Amniotic stem cell (primary cell): ENCODE measurements around the gene STAP2.
"Not testable (repeated sequence)": the region's sequence is repeated elsewhere in the genome, so short reads cannot be mapped to it uniquely, and the experiment has no call there.

ENCODE experiments used
- DNase-seq: peaks from one replicate; lab custom pipeline; 2025; lab: John Stamatoyannopoulos, UW

STAP2 gene

DNA sequence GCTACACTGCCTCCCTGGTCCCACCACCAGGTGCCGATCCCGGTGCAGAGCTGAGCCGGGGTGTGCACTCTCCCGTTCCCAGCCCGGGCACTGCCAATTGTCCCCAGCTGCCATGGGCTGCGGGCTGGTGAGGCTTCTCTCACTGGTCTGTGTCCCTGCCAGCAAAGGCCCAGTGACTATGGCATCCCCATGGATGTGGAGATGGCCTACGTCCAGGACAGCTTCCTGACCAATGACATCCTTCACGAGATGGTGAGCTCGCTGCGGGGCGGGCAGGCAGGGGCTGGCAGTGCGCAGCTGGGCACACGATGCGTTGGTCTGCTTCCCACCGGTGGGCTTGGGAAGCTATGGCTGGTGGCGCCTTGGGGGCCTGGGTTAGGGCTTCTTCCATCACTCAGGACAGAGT is 19.3 kb upstream of the STAP2 start:
- DNase-seq: no peak

DNA sequence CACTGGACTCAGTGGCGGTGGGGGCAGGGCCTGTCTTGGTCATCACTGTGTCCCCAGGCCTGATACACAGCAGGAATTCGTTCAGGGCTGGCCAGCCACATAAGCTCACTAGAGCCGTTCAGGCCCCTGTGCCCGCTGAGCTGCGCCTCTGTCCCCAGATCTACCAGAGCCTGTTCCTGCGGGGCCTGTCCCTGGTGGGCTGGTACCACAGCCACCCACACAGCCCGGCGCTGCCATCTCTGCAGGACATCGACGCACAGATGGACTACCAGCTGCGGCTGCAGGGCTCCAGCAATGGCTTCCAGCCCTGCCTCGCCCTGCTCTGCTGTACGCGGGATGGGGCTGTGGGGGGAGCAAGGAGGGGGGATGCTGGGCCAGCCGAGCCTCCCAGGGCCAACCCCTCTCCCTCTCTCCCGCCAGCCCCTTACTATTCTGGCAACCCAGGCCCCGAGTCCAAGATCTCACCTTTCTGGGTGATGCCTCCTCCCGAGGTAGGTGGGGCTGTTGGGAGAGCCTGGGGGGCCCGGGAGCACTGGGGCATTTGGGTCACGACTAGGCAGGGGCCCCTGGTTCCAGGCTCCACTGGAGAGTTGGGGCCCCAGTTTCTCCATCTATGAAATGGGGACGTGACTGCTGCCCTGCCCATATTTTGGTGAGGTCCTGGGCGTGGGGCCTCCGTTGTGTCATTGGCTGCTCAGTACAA is 18.6 kb upstream of the STAP2 start:
- no peak for DNase-seq

GRCh38 chr19:4354897-4355296 is 16.3 kb upstream of the STAP2 start:
- no peak for DNase-seq

DNA sequence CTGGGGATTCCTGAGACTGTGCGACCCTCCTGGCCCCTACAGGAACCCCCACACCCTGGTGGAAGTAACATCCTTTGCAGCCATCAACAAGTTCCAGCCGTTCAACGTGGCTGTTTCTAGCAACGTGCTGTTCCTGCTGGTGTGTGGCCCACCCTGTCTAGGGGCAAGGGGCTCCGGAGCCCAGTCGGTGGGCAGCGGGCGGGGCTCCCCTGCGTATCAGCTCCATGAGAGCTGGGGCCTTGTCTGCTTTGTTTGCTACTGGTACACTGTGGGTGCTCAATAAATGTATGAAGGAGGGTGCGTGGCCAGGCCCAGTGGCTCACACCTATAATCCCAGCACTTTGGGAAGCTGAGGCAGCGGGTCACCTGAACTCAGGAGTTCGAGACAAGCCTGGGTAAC is 15.7 kb upstream of the STAP2 start:
- no peak for DNase-seq

GRCh38 chr19:4352701-4353121 is 14.1 kb upstream of the STAP2 start:
- no peak for DNase-seq

DNA sequence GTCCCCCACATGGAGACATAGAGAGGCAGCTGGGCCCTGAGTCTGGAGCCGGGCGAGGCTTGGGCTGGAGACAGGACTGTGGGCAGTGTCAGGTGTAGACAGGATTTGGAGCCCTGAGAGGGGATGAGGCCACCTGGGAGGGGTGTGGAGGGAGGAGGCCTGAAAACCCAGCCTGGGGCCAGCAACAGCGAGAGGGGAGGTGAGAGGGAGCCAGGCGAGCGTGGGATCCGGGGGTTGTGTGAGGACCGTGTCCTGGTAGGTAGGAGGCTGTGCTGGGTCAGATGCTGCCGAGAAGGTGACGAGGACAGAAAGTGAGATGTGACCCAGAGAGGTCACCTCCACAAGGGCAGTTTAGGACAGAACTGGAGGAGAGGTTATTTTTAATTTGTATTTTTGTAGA is 12.1 kb upstream of the STAP2 start:
- DNase-seq: no peak

GRCh38 chr19:4350111-4350510 is 11.5 kb upstream of the STAP2 start:
- DNase-seq: no peak

DNA sequence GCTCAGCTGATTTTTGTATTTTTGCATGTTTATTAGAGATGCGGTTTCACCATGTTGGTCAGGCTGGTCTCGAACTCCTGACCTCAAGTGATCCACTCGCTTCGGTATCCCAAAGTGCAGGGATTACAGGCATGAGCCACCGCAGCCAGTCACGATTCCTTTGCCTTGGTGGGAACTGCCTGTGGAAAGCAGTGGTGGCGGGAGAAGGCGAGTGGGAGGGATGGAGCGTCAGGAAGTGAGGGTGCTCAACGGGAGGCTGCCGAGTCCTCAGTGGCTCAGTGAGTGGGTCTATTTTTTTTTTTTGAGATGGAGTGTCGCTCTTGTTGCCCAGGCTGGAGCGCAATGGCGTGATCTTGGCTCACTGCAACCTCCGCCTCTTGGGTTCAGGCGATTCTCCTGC is 10.6 kb upstream of the STAP2 start:
- not testable (repeated sequence) for DNase-seq

GRCh38 chr19:4347521-4347920 is 8.9 kb upstream of the STAP2 start:
- DNase-seq: no peak

DNA sequence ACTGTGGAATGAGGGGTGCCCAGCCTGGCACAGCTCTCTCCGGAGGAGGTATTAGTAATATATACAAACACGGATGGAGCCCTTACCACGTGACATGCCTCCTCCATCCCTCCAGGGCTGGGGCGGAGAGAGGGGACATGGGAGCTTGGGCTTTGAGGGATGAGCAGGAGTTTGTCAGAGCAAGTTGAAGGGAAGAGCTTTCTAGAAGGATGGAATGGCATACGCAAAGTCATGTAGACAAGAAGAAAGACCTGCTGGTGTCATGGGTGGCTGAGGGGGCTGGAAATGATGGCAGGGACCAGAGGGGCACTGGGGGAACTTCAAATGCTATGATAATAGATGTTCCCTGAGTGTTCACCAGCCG is 7.4 kb upstream of the STAP2 start:
- no peak for DNase-seq

DNA sequence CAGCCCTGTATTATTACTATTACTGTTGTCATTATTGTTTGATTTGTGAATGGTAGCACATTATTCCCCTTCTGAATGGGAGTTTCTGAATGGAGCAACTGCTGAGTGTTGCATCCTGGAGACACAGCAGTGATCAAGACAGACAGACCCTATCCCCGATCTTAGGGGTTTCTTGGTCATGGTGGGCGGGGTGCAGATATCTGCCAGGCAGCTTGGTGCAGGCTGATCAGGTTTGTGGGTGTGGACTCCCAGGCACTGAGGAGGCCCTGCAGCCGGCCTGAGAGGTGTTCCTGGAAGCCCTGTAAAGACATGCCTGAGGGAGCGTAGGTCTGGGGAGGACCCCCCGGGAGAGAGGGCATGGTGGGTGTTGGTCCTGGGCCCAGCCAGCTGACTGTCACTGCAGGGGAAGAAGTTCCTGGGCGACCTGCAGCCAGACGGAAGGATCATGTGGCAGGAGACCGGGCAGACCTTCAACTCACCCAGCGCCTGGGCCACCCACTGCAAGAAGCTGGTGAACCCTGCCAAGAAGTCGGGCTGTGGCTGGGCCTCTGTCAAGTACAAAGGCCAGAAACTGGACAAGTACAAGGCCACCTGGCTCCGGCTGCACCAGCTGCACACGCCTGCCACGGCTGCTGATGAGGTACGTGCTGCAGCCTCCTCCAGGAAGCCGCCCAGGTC is 6.9 kb upstream of the STAP2 start:
- no peak for DNase-seq

- DNase-seq: peak; percentile 67
Measured at GRCh38 chr19:4343370-4344307, 5.0 kb upstream of the STAP2 start, which contains the start of gene MPND. Gene MPND, plus strand, starts transcription at chr19:4343562. Its CDS starts 32 bp downstream, at chr19:4343594.

DNA sequence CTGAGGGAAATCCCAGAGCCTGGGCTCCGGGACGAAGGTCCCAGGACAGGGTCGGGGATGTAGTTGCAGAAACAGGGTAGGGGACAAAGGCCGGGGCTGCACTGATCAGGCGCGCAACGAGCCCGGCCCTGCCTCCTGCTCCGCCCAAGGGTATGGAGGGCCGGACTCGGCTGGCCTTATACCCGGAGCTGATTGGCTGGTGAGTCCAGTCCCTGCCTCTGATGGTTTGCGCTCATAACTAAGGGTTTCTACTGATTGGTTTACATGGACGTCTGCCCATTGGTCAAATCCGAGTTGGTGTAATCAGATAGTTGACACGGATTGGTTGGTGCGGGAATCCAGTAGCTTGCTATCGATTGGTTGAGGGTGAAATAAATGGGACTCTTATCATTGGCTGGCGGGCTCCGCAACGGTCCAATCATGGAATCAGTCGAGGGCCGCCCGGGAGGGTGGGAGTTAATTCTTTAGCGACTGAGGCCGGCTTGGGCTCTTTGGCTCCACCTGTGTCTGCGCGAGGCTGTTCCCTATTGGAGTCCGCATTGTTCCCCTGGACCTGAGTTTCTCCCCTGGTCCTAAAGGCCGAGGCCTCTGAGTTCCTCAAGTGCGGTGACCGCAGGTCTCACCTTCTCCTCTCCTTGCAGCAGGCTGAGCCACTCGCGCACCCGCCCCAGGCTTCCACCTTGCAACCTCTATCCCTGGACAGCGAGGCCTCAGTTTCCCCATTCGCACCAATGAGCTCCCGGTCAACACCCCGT is 4.2 kb upstream of the STAP2 start:
- DNase-seq: peak; percentile 98

- DNase-seq: no peak
Measured at GRCh38 chr19:4342314-4342614, 3.6 kb upstream of the STAP2 start.

GRCh38 chr19:4337906-4338440 is 654 bp downstream of the STAP2 start:
- no peak for DNase-seq

- no peak for DNase-seq
Measured at GRCh38 chr19:4334929-4335570, 3.6 kb downstream of the STAP2 start.

GRCh38 chr19:4329858-4330257 is 8.8 kb downstream of the STAP2 start:
- DNase-seq: no peak

DNA sequence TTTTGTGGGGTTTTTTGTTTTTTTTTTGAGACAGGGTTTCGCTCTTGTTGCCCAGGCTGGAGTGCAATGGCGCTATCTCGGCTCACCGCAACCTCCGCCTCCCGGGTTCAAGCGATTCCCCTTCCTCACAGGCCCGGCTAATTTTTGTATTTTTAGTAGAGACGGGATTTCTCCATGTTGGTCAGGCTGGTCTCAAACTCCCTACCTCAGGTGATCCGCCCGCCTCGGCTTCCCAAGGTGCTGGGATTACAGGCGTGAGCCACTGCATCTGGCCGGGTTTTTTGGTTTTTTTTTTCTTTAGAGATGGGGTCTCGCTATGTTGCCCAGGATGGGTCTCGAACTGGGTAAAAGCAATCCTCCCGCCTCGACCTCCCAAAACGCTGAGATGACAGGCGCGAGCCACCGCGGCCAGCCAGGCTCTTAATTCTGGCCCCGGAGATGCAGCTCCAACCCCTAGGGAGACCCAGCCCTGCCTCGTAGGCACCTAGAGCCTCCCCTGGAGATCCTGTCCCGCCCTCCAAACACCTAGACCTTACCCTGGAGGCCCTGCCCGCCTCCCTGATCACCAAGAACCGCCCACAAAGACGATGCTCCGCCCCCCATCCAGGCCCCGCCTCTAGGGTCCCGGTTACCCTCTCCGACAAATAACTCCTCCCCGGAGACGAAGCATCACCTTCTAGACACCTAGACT is 9.5 kb downstream of the STAP2 start:
- not testable (repeated sequence) for DNase-seq

DNA sequence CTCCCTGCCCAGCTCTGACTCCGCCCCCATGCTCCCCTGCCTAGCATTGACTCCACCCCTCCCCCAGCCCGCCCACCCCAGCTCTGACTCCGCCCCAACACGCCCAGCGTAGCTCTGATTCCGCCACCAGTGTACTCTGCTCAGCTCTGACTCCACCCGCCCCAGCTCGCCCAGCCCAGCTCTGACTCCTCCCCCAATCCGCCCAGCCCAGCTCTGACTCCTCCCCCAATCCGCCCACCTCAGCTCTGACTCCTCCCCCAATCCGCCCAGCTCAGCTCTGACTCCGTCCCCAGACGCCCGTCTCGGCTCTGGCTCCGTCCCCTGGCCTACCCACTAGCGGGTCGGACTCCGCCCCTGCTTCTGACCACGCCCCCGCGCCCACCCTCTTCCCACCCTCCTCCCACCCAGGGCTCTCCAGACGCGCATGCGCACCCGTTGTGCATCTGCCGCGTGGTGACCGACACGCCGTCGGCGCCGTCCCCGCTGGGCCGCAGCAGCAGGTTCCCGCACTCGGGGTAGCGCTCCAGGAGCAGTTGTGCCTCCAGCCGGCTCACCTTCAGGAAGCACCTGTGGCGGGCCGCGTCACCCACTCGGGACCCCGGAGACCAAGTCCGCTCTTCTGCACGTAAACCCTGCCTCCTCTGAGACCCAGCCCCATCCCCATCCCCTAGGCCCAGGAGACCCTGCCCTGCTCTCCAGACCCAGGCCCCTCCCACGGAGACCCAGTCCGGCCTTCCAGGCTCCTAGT is 10.2 kb downstream of the STAP2 start:
- peak; percentile 93 for DNase-seq

DNA sequence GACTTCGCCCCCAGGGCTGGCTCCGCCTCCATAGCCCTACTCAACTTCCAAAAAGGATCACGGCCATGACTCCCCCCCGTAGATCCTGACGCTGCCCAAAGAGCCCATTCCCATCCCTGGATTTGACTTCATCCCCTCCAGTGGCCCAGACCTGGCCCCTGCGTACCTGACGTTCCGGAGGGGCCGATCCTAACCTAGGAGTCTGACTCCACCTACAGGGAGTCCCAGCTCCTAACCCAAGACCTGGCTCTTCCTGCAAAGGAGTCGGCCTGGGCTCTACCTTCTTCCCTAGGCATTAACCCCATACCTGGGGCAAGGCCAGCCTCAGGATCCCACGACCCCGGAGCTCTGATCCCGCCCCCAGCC is 10.8 kb downstream of the STAP2 start:
- no peak for DNase-seq
